Fibroblast of skin of scalp (primary cell): Measurements from ENCODE around the gene ANKFY1.
"Not testable (repeated sequence)": the region's sequence is repeated elsewhere in the genome, so short reads cannot be mapped to it uniquely, and the experiment has no call there.

Source experiments
- DNase-seq: peaks from one replicate; pipeline ENCODE4 v3.0.0-alpha.2; 2013

The ANKFY1 gene

DNA sequence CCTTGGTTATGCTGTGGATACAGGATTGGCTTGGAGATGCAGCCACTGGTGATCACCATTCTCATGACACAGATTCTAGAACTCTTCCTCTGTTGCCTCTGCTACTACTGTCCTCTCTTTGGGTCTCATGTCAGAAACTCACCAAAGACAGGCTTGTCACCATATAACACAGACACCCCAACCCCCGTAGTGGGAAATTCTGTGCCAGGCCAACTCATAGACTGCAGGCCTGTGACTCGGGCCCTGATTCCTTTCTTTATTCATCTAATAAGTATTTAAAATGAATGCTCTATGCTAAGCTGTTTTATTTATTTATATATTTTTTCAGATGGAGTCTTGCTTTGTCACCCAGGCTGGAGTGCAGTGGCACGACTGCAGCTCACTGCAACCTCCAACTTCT, 111.3 kb downstream of the ANKFY1 start:
- DNase-seq, result peak; percentile 81

- no peak for DNase-seq
These were observed 113.7 kb downstream of the ANKFY1 start for GRCh38 chr17:4150096-4150495.

- no peak for DNase-seq
These were observed 115.0 kb downstream of the ANKFY1 start for GRCh38 chr17:4148611-4149308.

DNA sequence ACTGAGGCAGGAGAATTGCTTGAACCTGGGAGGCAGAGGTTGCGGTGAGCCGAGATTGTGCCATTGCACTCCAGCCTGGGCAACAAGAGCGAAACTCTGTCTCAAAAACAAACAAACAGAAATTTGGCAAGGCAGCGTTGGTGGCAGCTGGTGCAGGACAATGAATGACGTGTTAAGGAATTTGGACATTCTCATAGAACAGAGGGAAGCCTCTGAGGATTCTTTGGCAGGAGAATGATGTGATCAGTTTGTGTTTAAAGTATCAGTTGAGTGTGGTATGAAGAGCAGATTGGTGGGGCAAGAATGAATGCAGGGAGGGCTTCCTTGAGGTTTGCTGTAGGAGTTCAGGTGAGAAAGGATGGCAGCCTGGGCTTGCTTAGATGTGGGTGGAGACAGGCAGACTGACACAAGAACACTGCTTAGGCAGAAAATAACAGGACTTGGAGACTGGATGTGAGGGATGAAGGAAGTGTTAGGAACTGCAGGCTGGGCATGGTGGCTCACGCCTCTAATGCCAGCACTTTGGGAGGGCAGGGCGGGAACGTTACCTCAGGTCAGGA, 115.9 kb downstream of the ANKFY1 start:
- no peak for DNase-seq

GRCh38 chr17:4146641-4147040, 117.1 kb downstream of the ANKFY1 start:
- no peak for DNase-seq

DNA sequence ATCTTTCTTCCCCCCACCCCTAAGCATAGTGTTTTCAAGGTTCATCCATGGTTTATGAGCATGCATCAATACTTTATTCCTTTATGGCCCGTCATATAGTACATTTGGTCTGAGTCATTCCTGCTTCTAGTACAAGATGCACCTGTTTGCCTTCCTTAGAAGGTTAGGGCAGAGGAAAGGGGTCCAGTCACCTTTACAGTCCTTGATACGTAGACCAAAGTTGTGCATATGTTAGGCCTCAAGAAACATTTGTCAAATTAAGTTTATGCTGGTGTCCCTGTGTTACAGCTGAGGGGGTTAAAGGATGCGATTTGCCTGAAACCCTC, 119.4 kb downstream of the ANKFY1 start:
- no peak for DNase-seq

GRCh38 chr17:4143563-4144421, 120.0 kb downstream of the ANKFY1 start:
- DNase-seq, result peak; percentile 93

- peak; percentile 10 for DNase-seq
These were observed 121.5 kb downstream of the ANKFY1 start for GRCh38 chr17:4142107-4142900.

DNA sequence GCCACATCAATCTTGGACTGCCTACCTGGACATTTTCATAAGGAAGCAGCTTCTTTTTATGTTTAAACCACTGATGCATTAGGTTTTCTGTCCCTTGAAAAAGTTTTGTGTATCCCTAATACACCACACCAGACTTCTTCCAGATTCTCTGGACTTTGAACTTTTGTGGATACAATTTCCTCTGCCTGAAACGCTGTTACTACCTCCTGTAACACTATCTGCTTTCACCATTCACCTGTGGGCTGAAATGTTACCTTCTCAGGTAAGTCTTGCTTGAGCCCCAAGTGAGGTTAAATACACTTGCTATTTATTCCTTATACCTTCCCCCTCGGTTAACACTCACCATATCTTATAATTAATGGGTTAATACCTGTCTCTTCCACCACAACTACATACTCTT, 123.7 kb downstream of the ANKFY1 start:
- no peak for DNase-seq

DNA sequence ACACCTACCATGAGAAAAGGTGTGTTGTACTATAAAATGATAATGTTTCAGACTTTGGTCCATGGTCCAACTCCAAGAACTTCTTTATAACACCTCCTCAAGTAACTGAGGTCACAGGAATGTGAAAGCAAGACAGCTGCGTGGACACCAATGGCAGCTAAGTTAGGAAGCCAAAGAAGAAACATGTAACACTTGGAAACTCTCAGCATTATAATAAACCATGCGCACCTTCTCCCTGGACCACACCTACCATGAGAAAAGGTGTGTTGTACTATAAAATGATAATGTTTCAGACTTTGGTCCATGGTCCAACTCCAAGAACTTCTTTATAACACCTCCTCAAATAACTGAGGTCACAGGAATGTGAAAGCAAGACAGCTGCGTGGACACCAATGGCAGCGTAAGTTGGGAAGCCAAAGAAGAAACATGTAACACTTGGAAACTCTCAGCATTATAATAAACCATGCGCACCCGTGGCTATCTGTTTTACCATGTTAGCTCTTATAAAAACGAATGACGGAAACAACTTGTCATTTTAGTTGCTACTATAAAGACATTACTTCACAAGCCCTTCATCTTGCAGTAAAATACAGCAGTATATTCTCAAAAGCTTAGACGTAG, 124.8 kb downstream of the ANKFY1 start:
- DNase-seq, result not testable (repeated sequence)

DNA sequence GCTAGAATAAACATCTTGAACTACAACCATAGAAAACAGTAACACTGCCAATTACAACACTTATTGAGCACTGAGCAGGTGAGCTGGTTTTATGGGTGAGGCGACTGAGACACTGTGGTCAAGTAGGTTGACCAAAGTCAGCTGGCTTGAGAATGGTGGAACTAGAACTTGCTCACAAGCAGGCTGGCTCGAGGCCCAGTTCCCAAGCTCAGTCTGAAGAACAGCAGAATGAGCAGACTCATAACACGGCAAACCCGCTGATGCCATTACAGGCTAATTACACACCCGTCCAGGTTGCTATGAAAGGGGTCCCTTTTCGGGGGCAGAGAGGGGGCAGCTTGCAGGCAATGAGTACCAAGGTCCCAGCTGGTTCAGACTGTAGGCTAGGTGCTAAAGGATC, 127.4 kb downstream of the ANKFY1 start:
- DNase-seq, result no peak

- DNase-seq, result no peak
These were observed 128.3 kb downstream of the ANKFY1 start for GRCh38 chr17:4135489-4135888.

- no peak for DNase-seq
These were observed 129.1 kb downstream of the ANKFY1 start for GRCh38 chr17:4134721-4135120.

DNA sequence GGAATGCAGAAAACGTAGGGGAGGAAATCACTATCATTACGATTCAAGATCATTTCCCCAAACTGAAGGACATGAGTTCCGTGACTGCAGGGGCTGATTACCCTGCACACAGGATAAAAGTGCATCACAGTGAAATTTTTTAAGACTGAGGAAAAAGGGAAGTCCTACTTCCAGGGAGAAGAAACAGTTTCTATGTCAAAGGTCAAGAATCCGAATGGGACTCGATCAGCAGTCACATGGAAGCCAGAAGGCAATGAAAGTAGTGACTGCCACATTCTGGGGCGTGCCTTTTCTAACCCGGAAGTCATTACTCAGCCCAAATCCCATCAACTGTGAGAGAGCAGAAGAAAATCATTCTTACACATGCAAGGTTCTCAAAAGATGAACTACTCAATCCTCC, 133.1 kb downstream of the ANKFY1 start:
- peak; percentile 9 for DNase-seq

DNA sequence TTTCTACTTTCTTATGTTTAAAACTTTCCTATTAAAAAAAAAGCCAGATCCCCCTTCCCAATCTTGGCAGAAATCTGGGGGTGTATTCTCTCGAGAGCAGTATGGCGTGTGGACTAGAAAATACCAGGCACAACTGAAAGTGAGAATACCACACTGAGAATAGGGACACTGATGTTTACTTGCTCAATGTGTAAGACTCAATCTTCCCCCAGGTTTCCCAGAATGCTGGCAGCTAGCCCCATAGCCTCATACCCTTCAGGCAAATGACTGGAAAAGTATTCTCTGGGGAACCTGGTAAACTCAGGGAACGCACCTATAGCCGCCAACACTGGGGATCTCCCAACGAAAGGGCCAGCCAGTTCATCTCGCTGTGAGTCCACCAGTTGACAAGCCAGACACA, 136.2 kb downstream of the ANKFY1 start:
- no peak for DNase-seq

- no peak for DNase-seq
These were observed 138.2 kb downstream of the ANKFY1 start for GRCh38 chr17:4125552-4125951.

DNA sequence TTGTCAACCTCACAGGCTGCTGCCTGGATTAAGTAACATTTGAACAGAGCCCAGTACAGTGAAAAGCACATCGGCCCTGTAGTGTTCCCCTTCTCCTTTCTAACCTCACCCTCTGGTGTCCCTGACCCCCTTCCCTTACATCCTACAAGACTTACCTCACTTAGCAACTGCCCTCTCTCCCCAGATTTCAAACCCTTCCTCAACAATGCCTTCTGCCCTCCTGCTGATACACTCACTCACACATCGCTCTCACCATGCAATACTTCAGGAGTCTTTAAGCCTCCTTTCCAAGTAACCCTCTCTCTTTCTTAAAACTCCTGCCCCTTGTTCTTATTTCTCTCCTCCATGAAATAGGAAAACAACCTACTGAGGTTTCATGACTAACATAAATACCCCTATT, 138.8 kb downstream of the ANKFY1 start:
- DNase-seq, result no peak

- no peak for DNase-seq
These were observed 143.4 kb downstream of the ANKFY1 start for GRCh38 chr17:4120332-4120731.

DNA sequence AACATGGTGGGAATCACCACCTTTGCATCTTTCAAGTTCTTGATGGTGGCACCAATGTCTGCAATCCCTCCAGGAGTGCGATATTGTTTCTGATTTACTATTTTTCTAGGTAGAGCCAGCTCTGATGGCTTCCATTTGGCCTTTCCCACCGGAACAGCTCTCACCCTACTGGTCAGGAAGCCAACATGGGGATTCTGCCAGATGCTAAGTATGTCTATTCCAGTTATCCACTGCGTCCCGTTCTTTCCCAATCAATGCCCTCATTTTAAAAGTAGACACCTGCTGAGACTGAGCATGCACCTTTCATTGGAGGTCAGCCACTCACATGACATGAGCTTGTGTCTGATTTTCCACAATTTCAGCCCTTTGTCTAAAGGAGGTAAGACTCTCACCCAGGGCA, 144.5 kb downstream of the ANKFY1 start:
- DNase-seq, result no peak

DNA sequence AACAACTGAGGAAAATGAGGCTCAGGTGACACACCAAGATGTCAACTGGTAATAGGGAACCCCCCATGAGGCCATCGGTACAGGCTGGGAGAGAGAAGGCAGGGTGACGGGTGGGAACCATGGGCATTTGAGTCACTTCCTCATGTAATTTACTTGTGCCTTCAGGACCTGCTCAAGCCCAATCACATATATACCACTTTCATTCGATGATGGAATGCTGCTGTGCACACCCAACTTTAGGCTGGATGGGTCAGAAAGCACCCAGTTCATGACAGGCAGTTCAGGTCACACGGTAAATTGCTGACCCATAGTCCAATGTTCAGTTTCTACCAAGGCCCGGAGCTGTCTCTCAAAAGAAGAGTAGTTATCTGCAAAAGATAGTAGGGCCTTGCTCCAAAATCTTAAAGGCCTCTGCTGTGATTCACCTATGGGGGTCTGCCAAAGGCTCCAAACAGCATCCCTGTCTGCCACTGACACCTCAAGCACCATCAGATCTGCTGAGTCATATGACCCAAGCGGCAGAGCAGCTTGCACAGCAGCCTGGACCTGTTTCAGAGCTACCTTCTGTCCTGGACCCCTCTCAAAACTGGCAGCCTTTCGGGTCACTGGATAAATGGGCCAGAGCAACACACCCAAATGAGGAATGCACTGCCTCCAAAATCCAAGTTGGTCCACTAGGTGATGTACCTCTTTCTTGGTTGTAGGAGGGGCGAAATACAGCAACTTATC, 145.6 kb downstream of the ANKFY1 start:
- DNase-seq, result no peak

DNA sequence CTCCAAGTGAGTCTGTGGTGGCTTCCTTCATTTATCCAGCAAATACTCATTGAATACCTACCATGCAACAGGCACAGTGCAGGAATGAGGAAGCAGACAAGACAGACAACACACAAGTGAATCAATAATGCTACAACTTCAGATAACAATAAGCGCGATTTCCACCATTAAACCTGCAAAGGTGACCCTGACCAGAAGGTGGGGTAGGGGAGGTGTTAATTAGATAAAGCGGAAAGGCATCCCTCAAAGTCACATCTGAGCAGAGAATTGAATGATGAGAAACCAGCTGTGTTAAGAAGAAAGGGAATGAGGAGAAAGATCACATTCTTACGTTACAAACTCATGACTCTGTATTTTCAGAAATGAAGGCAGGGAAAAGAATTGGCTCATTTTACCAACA, 147.3 kb downstream of the ANKFY1 start:
- DNase-seq, result no peak
